ENCODE results near the gene AGER. TPM values are rescaled to one million over a fixed set of nuclear protein-coding genes. Genes with fewer than 3 reads are reported as not detected.
"Not testable (repeated sequence)": the region's sequence is repeated elsewhere in the genome, so short reads cannot be mapped to it uniquely, and the experiment has no call there.

AGER gene
- total RNA-seq, 1 donor from 2014 or later = 20.2 TPM

GRCh38 chr6:32195902-32196681 lies 12.0 kb upstream of the AGER start:
- Mint-ChIP-seq H3K36me3 (ENCODE audit: low read depth) (no peaks in the 10 kb centered on the region), H3K4me3 (peak overlapping the region; percentile 97), H3K4me1 (ENCODE audit: low read depth) (peaks cover 46% of the 10 kb centered on the region), H3K27me3 (ENCODE audit: insufficient read depth) (peaks cover 4% of the 10 kb centered on the region), H3K27ac (peak overlapping the region; percentile 98), H3K9me3 (no peaks in the 10 kb centered on the region)
- intact Hi-C loops (cut with micrococcal nuclease) = loop anchor here (1.0 to 5.0 kb wide), 13 partner anchors 18 to 1196 kb away; partner anchors contain the start of genes BRD2, FKBPL, KIFC1 and NELFE
- peak; percentile 44 for DNase-seq (ENCODE audit: low spot score)

- H3K9me3 Mint-ChIP-seq = no peaks in the 10 kb centered on the region
- peak overlapping the region; percentile 98 for H3K27ac Mint-ChIP-seq
- DNase-seq (ENCODE audit: low spot score) = peak; percentile 100
- no peaks in the 10 kb centered on the region for H3K36me3 Mint-ChIP-seq (ENCODE audit: low read depth)
- intact Hi-C loops (cut with micrococcal nuclease) = loop anchor here (1.0 to 5.0 kb wide), 13 partner anchors 17 to 1197 kb away; partner anchors contain the start of genes BRD2, FKBPL, KIFC1 and NELFE
- H3K27me3 Mint-ChIP-seq (ENCODE audit: insufficient read depth) = peaks cover 2% of the 10 kb centered on the region
- H3K4me1 Mint-ChIP-seq (ENCODE audit: low read depth) = peaks cover 48% of the 10 kb centered on the region
- H3K4me3 Mint-ChIP-seq = peak overlapping the region; percentile 97
Measured at GRCh38 chr6:32195652-32195901, 11.5 kb upstream of the AGER start.

- no peak for DNase-seq (ENCODE audit: low spot score)
- Mint-ChIP-seq H3K27me3 (ENCODE audit: insufficient read depth) (peaks cover 2% of the 10 kb centered on the region), H3K4me3 (peak overlapping the region; percentile 97), H3K36me3 (ENCODE audit: low read depth) (no peaks in the 10 kb centered on the region), H3K4me1 (ENCODE audit: low read depth) (peaks cover 48% of the 10 kb centered on the region), H3K9me3 (no peaks in the 10 kb centered on the region), H3K27ac (peak overlapping the region; percentile 98)
- intact Hi-C loops (cut with micrococcal nuclease) = loop anchor here (1.0 to 5.0 kb wide), 15 partner anchors 17 to 1197 kb away; partner anchors contain the start of genes BRD2, EHMT2, FKBPL and KIFC1
Measured at GRCh38 chr6:32194825-32195651, 11.0 kb upstream of the AGER start.

- intact Hi-C loops (cut with micrococcal nuclease) = loop anchor here (2.0 to 5.0 kb wide), 6 partner anchors 76 to 774 kb away; partner anchors contain the start of genes BRD2, EHMT2, PRRC2A and TAP1
- H3K36me3 Mint-ChIP-seq (ENCODE audit: low read depth) = no peaks in the 10 kb centered on the region
- no peak overlapping the region for H3K27ac Mint-ChIP-seq
- H3K4me3 Mint-ChIP-seq = peak overlapping the region; percentile 97
- H3K4me1 Mint-ChIP-seq (ENCODE audit: low read depth) = peaks cover 48% of the 10 kb centered on the region
- DNase-seq (ENCODE audit: low spot score) = no peak
- peaks cover 2% of the 10 kb centered on the region for H3K27me3 Mint-ChIP-seq (ENCODE audit: insufficient read depth)
- no peaks in the 10 kb centered on the region for H3K9me3 Mint-ChIP-seq
Measured at GRCh38 chr6:32194388-32194787, 10.3 kb upstream of the AGER start.

GRCh38 chr6:32193096-32193495 lies 9.0 kb upstream of the AGER start:
- peaks cover 59% of the 10 kb centered on the region for H3K4me1 Mint-ChIP-seq (ENCODE audit: low read depth)
- intact Hi-C loops (cut with micrococcal nuclease) = loop anchor here (5.0 kb wide), 2 partner anchors 296 to 381 kb away; partner anchors contain the start of gene EHMT2
- DNase-seq (ENCODE audit: low spot score) = not testable (repeated sequence)

GRCh38 chr6:32192608-32193039 lies 8.6 kb upstream of the AGER start, which contains the start of gene GPSM3:
TSS of gene GPSM3 (minus strand) at chr6:32192643. CDS start at chr6:32192513, 130 bp downstream.
- peak; percentile 55 for DNase-seq (ENCODE audit: low spot score)
- no peaks in the 10 kb centered on the region for H3K9me3 Mint-ChIP-seq
- peak within 1 kb of the TSS; percentile 97 for H3K4me3 Mint-ChIP-seq
- peaks cover 62% of the 10 kb centered on the region for H3K4me1 Mint-ChIP-seq (ENCODE audit: low read depth)
- H3K36me3 Mint-ChIP-seq (ENCODE audit: low read depth) = peaks cover 8% of the 10 kb centered on the region
- intact Hi-C loops (cut with micrococcal nuclease) = loop anchor here (5.0 kb wide), 2 partner anchors 295 to 380 kb away; partner anchors contain the start of gene EHMT2
- H3K27ac Mint-ChIP-seq = peak within 1 kb of the TSS; percentile 97
- no peaks in the 10 kb centered on the region for H3K27me3 Mint-ChIP-seq (ENCODE audit: insufficient read depth)

More at GRCh38 chr6:32193096-32193495, 9.0 kb upstream of the AGER start:
- not testable (repeated sequence) for H3K36me3 Mint-ChIP-seq (ENCODE audit: low read depth); H3K27me3 Mint-ChIP-seq (ENCODE audit: insufficient read depth); H3K9me3 Mint-ChIP-seq
- peak overlapping the region; percentile 97 for H3K4me3 Mint-ChIP-seq
- H3K27ac Mint-ChIP-seq = peak overlapping the region; percentile 97

- no peaks in the 10 kb centered on the region for H3K27me3 Mint-ChIP-seq (ENCODE audit: insufficient read depth)
- intact Hi-C loops (cut with micrococcal nuclease) = loop anchor here (5.0 kb wide), 2 partner anchors 295 to 380 kb away; partner anchors contain the start of gene EHMT2
- H3K36me3 Mint-ChIP-seq (ENCODE audit: low read depth) = peaks cover 14% of the 10 kb centered on the region
- peak overlapping the region; percentile 97 for H3K4me3 Mint-ChIP-seq
- no peak for DNase-seq (ENCODE audit: low spot score)
- no peaks in the 10 kb centered on the region for H3K9me3 Mint-ChIP-seq
- peaks cover 67% of the 10 kb centered on the region for H3K4me1 Mint-ChIP-seq (ENCODE audit: low read depth)
- peak overlapping the region; percentile 97 for H3K27ac Mint-ChIP-seq
Measured at GRCh38 chr6:32191696-32192607, 7.9 kb upstream of the AGER start.

- no peaks in the 10 kb centered on the region for H3K27me3 Mint-ChIP-seq (ENCODE audit: insufficient read depth)
- peak overlapping the region; percentile 97 for H3K27ac Mint-ChIP-seq
- no peak for DNase-seq (ENCODE audit: low spot score)
- intact Hi-C loops (cut with micrococcal nuclease) = loop anchor here (1.0 to 5.0 kb wide), 4 partner anchors 13 to 379 kb away; partner anchors contain the start of genes EHMT2, FKBPL and RNF5
- peaks cover 23% of the 10 kb centered on the region for H3K36me3 Mint-ChIP-seq (ENCODE audit: low read depth)
- H3K9me3 Mint-ChIP-seq = no peaks in the 10 kb centered on the region
- H3K4me3 Mint-ChIP-seq = peak overlapping the region; percentile 97
- peaks cover 67% of the 10 kb centered on the region for H3K4me1 Mint-ChIP-seq (ENCODE audit: low read depth)
Measured at GRCh38 chr6:32190911-32191677, 7.0 kb upstream of the AGER start.

- peak; percentile 75 for DNase-seq (ENCODE audit: low spot score)
- no peaks in the 10 kb centered on the region for H3K27me3 Mint-ChIP-seq (ENCODE audit: insufficient read depth)
- no peaks in the 10 kb centered on the region for H3K9me3 Mint-ChIP-seq
- H3K4me1 Mint-ChIP-seq (ENCODE audit: low read depth) = peaks cover 72% of the 10 kb centered on the region
- H3K36me3 Mint-ChIP-seq (ENCODE audit: low read depth) = peaks cover 27% of the 10 kb centered on the region
- intact Hi-C loops (cut with micrococcal nuclease) = loop anchor here (1.0 to 5.0 kb wide), 4 partner anchors 12 to 378 kb away; partner anchors contain the start of genes EHMT2, FKBPL and RNF5
- H3K27ac Mint-ChIP-seq = peak within 1 kb of the TSS; percentile 97
- H3K4me3 Mint-ChIP-seq = peak within 1 kb of the TSS; percentile 97
Measured at GRCh38 chr6:32190054-32190851, 6.2 kb upstream of the AGER start, which contains the start of gene PBX2. TSS of gene PBX2 (minus strand) at chr6:32190202. CDS start at chr6:32189915, 287 bp downstream.

GRCh38 chr6:32189742-32190053 lies 5.6 kb upstream of the AGER start:
- Mint-ChIP-seq H3K27ac (peak overlapping the region; percentile 83), H3K4me1 (ENCODE audit: low read depth) (peaks cover 66% of the 10 kb centered on the region), H3K27me3 (ENCODE audit: insufficient read depth) (no peaks in the 10 kb centered on the region), H3K9me3 (no peaks in the 10 kb centered on the region), H3K4me3 (peak overlapping the region; percentile 82), H3K36me3 (ENCODE audit: low read depth) (peaks cover 27% of the 10 kb centered on the region)
- intact Hi-C loops (cut with micrococcal nuclease) = loop anchor here (1.0 to 5.0 kb wide), 4 partner anchors 11 to 377 kb away; partner anchors contain the start of genes EHMT2, FKBPL and RNF5
- DNase-seq (ENCODE audit: low spot score) = no peak

All from activated T-helper 1 cell treated with anti-CD3 and anti-CD28 coated beads, Interleukin-12 subunit alpha, Interleukin-12 subunit beta, Interleukin-2, Interleukin-4 antibody, amounts not matched to agents 30 ng/mL and 10 ng/mL and 1 ng/mL, durations not matched to agents 14 hours and 24 hours and 36 hours (primary cell).